Adrenal gland (tissue), 5 donors: ENCODE data around the gene MFAP3.

Source experiments
- POLR2A ChIP-seq, 2 donors: fragments of 450-650 bp; IDR thresholded peaks; one replicate each; pipeline ENCODE4 v1.6.1; 2017; ENCODE audit warnings: antibody characterized with exemption in 2 of 2, mild to moderate bottlenecking in 2 of 2, moderate library complexity in 1 of 2
- TF ChIP-seq, protein P1 (sequence below), 6 experiments: fragments of 450-650 bp in 4 of 6; fragments of 200-600 bp in 2 of 6; sonication (generic) in 1 of 6; IDR thresholded peaks; 1 replicate in 5 of 6; 2 replicates in 1 of 6; pipeline versions ENCODE4 v1.5.1 to v1.8.0; 2016 to 2021; ENCODE audit warnings: antibody characterized with exemption in 6 of 6, mild to moderate bottlenecking in 2 of 6, moderate library complexity in 1 of 6
- donor health status: DM: no; HTN: no; CAD: no.

- TF ChIP-seq, protein P1, sequence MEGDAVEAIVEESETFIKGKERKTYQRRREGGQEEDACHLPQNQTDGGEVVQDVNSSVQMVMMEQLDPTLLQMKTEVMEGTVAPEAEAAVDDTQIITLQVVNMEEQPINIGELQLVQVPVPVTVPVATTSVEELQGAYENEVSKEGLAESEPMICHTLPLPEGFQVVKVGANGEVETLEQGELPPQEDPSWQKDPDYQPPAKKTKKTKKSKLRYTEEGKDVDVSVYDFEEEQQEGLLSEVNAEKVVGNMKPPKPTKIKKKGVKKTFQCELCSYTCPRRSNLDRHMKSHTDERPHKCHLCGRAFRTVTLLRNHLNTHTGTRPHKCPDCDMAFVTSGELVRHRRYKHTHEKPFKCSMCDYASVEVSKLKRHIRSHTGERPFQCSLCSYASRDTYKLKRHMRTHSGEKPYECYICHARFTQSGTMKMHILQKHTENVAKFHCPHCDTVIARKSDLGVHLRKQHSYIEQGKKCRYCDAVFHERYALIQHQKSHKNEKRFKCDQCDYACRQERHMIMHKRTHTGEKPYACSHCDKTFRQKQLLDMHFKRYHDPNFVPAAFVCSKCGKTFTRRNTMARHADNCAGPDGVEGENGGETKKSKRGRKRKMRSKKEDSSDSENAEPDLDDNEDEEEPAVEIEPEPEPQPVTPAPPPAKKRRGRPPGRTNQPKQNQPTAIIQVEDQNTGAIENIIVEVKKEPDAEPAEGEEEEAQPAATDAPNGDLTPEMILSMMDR (IDR thresholded peaks at IDR 0.05): no peak
- TF ChIP-seq POLR2A (IDR thresholded peaks at IDR 0.05): no peak
Measured at GRCh38 chr5:154010660-154011059, 28.1 kb upstream of the MFAP3 start.
